ENCODE data around the gene ARL6IP4. TPM values are rescaled to one million over a fixed set of nuclear protein-coding genes. Genes with fewer than 3 reads are reported as not detected.
"Not testable (repeated sequence)": the region's sequence is repeated elsewhere in the genome, so short reads cannot be mapped to it uniquely, and the experiment has no call there.

Gene ARL6IP4
- not detected for total RNA-seq

GRCh38 chr12:122980183-122981035, at the start of gene ARL6IP4:
Gene ARL6IP4, plus strand, starts transcription at chr12:122980681. Its CDS starts 459 bp downstream, at chr12:122981140.
- DNase-seq = peak; percentile 48

- DNase-seq = no peak
Measured at GRCh38 chr12:122932207-122932606, 48.3 kb upstream of the ARL6IP4 start.

GRCh38 chr12:122934722-122935121, 45.8 kb upstream of the ARL6IP4 start:
- no peak for DNase-seq

GRCh38 chr12:122935318-122935717, 45.2 kb upstream of the ARL6IP4 start:
- DNase-seq = no peak

DNA sequence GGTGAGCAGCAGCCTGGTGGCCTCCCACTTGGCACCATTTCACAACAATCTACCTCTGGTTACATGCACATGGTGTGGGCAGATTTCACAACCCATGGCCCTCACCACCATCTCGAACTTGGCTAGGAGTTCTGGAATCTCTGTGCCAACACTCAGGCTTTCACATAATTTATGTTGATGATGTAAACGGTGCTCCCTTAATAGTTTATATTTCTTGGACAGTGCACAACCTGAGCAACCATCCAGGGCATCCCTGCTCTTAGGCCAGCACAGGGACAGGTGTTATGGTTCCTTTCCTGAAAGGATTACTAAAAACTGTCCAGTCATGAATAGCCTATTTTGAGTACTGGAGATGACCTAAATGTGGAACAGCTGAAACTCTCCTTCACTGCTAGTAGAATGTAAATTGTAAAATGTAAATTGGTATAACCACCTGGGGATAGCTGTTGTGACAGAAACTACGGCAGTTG, 42.8 kb upstream of the ARL6IP4 start:
- no peak for DNase-seq

DNA sequence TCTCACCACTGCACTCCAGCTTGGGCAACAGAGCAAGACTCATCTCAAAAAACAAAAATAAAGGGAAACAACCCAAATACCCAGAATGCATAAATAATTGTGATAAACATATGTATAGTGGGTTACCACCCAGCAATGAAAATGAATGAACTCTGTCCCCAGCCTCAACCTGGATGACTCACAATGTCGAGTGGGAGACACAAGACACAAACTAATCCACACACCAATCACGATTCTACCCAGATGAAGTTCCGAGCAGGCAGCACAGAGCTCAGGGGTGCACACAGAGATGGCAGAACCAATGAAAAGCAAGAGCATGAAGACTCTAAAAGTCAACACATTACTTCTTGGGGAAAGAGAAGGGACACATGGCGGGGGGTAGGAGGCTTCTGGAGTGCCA, 41.4 kb upstream of the ARL6IP4 start:
- DNase-seq = no peak

DNA sequence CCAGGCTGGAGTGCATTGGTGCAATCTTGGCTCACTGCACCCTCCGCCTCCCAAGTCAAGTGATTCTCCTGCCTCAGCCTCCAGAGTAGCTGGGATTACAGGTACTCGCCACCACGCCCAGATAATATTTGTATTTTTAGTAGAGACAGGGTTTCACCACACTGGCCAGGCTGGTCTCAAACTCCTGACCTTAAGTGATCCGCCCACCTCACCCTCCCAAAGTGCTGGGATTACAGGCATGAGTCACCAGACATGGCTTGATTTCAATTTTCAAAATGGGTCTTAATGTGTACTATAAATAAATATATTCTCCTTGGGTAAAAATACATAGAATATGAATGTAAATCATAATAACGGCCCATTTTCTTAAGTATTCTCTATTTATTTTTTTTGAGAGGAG, 39.1 kb upstream of the ARL6IP4 start:
- DNase-seq = not testable (repeated sequence)

DNA sequence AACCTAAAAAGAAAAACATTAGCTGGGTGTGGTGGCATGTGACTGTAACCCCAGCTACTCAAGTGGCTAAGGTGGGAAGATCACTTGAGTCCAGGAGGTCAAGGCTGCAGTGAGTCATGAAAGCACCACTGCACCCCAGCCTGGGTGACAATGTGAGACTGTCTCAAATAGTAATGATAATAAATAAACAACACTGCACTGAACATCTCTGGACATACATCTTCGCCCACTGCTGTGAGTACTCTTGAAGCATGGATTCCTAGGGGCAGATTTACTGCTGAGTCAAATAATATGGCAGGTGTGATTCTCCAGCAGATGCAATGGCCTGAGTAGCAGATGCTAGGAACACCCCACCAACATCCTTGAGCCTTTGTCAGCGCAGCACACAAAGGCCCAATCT, 37.8 kb upstream of the ARL6IP4 start:
- no peak for DNase-seq

- DNase-seq = no peak
Measured at GRCh38 chr12:122943196-122943595, 37.3 kb upstream of the ARL6IP4 start.

DNA sequence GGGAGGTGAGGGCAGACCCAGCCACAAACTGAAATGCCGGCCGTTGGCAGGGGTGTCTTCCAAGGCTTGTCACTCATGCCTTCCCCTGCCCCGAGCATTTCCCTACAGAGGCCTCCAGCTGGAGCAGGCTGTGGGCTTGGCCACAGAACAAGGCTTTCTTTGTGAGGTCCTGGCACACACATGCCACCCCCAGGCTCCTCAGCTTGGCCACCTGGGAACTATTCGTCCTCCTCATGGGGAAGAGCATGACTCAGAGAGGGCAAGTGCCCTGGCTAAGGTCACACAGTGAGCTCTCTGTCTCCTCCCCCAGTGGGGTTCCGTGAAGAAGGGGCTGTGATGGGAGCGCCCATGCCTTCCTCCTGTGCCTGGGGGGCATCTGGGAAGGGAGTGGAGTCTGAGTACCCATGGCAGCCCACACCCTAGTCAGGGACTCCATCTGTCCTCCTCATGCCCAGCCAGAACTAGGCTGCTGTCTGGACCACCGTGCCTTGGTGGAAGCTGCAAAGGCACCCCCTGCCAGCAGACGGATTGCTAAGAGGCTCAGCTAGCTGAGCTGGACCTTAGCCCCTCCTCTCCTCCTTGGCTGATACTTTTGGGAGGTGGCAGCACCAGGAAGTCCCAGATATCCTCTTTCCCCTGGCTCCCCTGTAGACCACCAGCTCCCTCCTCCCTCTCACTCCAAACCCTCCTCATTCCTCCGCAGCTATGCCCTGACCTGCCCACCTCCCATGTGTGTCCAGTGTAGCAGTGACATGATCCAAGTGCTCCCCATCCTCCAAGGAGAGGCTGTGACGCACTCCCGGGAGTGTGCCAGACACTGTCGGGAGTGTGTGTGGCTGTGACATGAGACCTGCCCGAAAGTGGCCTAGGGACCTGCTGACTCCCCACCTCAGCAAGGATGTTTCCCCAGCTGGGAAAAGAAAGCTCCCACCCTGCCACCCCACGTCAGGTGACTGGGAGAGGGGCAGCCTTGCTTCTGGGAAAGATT, 35.6 kb upstream of the ARL6IP4 start:
- no peak for DNase-seq

DNA sequence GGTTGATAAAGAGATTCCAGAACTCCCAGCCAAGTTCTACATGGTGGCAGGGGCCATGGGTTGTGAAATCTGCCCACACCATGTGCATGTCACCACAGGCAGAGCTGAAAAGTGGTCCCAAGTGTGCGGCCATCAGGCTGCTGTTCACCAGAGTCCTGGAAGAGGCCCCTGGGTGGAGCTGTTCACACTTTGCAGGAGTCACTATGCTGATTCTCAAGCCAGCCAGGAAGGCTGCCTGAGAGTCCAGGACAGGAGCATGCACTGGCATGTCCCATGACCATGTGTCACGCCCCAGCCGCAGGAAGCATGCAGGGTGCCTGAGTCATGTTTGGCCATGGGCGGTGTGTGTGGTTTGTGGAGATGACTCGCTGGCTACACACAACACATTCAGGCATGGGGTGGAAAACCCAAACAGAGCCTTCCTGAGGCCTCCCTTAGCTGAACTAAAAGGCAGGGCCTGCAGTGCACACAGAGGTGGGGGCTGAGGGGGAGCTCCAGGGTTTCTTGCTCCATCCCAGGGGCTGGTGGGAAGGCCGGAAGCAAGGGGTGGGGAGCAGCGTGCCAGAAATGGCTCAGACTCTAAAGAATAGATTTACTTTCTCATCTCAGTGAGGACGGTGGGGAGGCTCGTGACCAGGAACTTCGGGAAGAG, 33.7 kb upstream of the ARL6IP4 start:
- DNase-seq = peak; percentile 29

DNA sequence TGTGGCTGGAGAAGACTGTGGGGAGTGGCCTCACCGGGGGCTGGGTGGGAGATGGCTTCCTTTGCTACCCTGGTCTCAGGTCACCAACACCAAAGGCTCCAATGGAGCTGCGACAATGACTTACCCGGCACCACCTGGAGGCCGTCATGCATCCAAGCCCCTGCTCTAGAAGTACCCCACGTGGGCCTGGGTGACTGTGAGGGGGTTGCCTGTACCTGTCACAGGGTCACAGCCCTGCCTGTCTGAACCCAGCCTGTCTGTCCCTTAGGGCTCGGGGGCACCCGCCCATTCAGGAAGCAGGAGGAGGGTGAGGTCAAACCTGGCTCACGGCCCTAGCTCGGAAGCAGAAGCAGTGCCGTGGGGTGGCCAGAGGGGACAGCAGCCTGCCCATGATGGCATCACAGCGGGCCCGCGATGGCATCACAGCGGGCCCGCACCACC, 33.1 kb upstream of the ARL6IP4 start:
- no peak for DNase-seq

GRCh38 chr12:122948605-122949004, 31.9 kb upstream of the ARL6IP4 start:
- no peak for DNase-seq

- no peak for DNase-seq
Measured at GRCh38 chr12:122949405-122949804, 31.1 kb upstream of the ARL6IP4 start.

DNA sequence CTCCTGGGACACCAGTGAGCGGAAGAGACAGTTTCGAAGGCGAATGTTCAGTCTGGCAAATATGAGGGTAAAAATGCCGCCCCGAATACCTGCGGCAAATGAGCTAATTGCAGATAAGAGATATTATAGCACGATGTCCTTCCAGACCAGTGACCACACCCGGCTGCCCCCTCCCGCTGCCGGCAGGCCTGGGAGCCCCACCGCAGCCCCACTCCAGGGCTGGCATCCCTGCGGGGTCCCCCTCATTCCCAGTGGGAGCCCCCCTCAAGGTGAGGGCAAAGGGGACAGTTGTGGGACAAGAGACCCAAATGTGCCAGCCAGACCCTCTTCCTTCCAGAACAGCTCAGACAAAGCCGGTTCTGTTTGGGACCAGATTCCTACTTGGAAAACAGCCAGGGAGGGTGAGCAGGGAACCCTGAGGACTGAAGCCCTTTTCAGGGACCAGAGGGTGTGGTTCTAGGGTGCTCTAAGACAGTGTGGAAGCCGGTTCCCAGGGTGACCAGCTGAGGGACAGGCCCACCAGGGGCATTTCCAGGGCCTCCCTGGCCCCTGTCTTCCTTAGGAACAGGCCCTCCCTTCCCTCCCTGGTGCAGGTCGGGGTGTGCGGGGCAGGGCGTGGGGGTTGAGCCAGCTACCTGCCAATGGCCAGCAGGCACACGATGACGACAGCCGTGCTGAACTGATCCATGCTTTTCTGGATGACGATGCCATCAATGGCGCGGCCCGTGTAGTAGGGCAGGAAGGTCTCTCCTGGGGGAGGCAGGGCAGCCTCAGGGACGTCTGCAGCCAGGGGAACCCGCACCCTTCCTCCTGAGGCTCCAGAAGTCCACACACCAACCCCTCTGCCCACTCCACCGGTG, 30.4 kb upstream of the ARL6IP4 start:
- DNase-seq = no peak

- DNase-seq = no peak
Measured at GRCh38 chr12:122951406-122951805, 29.1 kb upstream of the ARL6IP4 start.

DNA sequence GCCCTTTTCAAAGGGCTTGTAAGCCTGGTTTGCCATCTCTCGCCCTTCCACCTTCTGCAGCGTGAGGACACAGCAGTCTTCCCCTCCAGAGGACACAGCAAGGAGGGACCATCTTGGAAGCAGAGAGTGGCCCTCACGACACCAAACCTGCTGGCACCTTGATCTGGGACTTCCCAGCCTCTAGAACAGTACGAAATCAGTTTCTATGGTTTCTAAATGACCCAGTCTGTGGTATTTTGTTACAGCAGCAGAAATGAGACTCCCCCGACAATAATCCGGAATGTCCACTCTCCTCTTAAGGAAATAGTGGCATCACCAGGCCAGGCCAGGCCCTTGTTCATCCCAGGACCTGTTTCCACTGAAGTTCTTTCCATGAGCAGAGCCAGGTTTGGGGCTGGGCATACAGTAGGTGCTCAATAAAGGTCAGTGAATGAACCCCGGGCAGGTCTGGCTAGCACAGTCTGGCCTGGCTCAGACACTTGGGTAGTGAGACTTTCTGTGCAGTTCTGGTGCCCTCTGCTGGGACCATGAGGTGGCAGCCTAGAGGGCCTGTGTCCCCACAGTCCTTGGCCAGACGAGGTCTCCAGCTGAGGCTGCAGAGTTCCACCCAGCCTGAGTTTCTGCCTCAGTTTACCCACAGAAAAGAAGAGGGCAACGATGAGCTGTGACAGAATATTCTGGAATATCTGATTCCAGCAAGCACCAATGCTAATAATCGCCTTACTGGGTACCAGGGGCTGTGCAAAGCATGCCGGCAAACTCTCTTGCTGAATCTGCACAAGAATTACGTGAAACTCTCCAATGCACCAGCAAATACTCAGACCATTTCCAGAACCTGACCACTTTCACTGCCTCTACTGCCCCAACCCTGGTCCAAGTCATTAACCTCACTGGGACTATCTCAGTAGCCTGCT, 28.2 kb upstream of the ARL6IP4 start:
- DNase-seq = peak; percentile 60

DNA sequence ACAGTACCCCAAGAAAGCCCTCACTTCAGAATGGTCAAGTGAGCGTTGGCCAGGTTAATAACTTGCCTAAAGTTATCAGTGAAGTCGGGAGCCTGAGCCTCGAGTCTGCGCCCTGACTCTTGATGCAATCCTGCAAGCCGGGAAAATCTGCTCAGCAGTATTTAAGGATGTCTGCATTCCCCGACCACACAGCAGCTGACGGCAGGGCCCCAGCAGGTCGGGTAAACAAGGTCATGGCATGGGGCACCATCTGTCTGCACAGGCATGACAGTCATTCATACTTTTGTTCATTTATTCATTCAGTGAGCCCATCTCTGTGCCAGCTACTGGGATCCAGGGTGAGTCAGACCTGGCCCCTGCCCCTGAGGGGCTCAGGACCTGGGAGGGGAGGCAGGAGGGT, 25.3 kb upstream of the ARL6IP4 start:
- no peak for DNase-seq

GRCh38 chr12:122956035-122956434, 24.4 kb upstream of the ARL6IP4 start:
- no peak for DNase-seq

GRCh38 chr12:122958198-122958888, 22.1 kb upstream of the ARL6IP4 start:
- no peak for DNase-seq

Measured in effector CD4-positive, alpha-beta T cell (primary cell).